HG03432 (cell line): ENCODE results near the gene LMX1B.

Source experiments
- ATAC-seq: cut with Tn5 transposase; IDR thresholded peaks from one replicate; pipeline ENCODE4 v1.9.1; 2021; ENCODE audit warnings: mild to moderate bottlenecking, moderate library complexity; ENCODE audit not compliant: unreplicated experiment

LMX1B gene

GRCh38 chr9:126674365-126675146 is 60.8 kb downstream of the LMX1B start:
- no peak for ATAC-seq

GRCh38 chr9:126675147-126675467 is 61.4 kb downstream of the LMX1B start:
- ATAC-seq: no peak

GRCh38 chr9:126676102-126676684 is 62.5 kb downstream of the LMX1B start:
- ATAC-seq: no peak

- ATAC-seq: no peak
Observed at GRCh38 chr9:126676685-126677143, 63.0 kb downstream of the LMX1B start.

GRCh38 chr9:126677188-126678084 is 63.7 kb downstream of the LMX1B start:
- ATAC-seq: no peak

GRCh38 chr9:126678989-126679388 is 65.3 kb downstream of the LMX1B start:
- ATAC-seq: no peak

GRCh38 chr9:126681336-126681735 is 67.6 kb downstream of the LMX1B start:
- ATAC-seq: no peak

- no peak for ATAC-seq
Observed at GRCh38 chr9:126682113-126682810, 68.5 kb downstream of the LMX1B start.

- no peak for ATAC-seq
Observed at GRCh38 chr9:126682928-126683697, 69.4 kb downstream of the LMX1B start.

GRCh38 chr9:126683698-126684044 is 69.9 kb downstream of the LMX1B start:
- ATAC-seq: no peak

GRCh38 chr9:126684345-126684744 is 70.6 kb downstream of the LMX1B start:
- ATAC-seq: no peak

- ATAC-seq: no peak
Observed at GRCh38 chr9:126684965-126685465, 71.3 kb downstream of the LMX1B start.

GRCh38 chr9:126687930-126688461 is 74.3 kb downstream of the LMX1B start:
- ATAC-seq: no peak

- no peak for ATAC-seq
Observed at GRCh38 chr9:126688617-126689016, 74.9 kb downstream of the LMX1B start.

GRCh38 chr9:126689027-126689825 is 75.5 kb downstream of the LMX1B start:
- no peak for ATAC-seq

GRCh38 chr9:126690431-126691051 is 76.8 kb downstream of the LMX1B start:
- no peak for ATAC-seq

- ATAC-seq: no peak
Observed at GRCh38 chr9:126692041-126692758, 78.5 kb downstream of the LMX1B start.
